HEK293 (cell line): ENCODE results near the gene PITX1.

Source experiments
- CTCF ChIA-PET: fragments of 350-600 bp; formaldehyde crosslinking; extraction: SDS; loops from one replicate; lab custom pipeline; 2021; ENCODE audit warnings: antibody characterized with exemption; lab: Yijun Ruan, JAX
- POLR2A ChIA-PET: fragments of 300-600 bp; formaldehyde crosslinking; extraction: SDS; loops from one replicate; lab custom pipeline; 2020; ENCODE audit warnings: antibody characterized with exemption, inconsistent platforms; lab: Yijun Ruan, JAX
- H3K27ac ChIP-seq: fragments of 200-500 bp; sonication (Bioruptor generic); 2 replicates; pipeline ENCODE4 v1.5.1; 2014; ENCODE audit warnings: low read depth, low read length, control low read depth, inconsistent platforms; ENCODE audit errors: extremely low read depth
- H3K36me3 ChIP-seq, 2 experiments: fragments of 200-500 bp in 1 of 2; sonication (Bioruptor generic) in 1 of 2; 1 replicate in 1 of 2; 2 replicates in 1 of 2; pipeline ENCODE4 v1.5.1; 2014 to 2017; ENCODE audit warnings: inconsistent platforms in 2 of 2, low read length in 2 of 2; ENCODE audit not compliant: control insufficient read depth in 2 of 2, insufficient read depth in 1 of 2
- H3K4me1 ChIP-seq: fragments of 200-500 bp; sonication (Bioruptor generic); 2 replicates; pipeline ENCODE4 v1.5.1; 2014; ENCODE audit warnings: mild to moderate bottlenecking, low read length, inconsistent platforms; ENCODE audit not compliant: control insufficient read depth, insufficient read depth
- H3K4me3 ChIP-seq: 2 replicates; pipeline ENCODE4 v1.5.1; 2011; ENCODE audit warnings: low read depth, mild to moderate bottlenecking, control low read depth, low read length, moderate library complexity
- H3K9me3 ChIP-seq: fragments of 200-500 bp; sonication (Bioruptor generic); 2 replicates; pipeline ENCODE4 v1.5.1; 2014; ENCODE audit warnings: low read depth, low read length, inconsistent platforms; ENCODE audit not compliant: control insufficient read depth, insufficient read depth
- GLIS2 ChIP-seq: fragments of 450-650 bp; formaldehyde crosslinking; IDR thresholded peaks from 2 replicates; pipeline ENCODE4 v1.5.1; 2016; ENCODE audit warnings: missing biosample characterization, missing genetic modification characterization
- HOXD13 ChIP-seq: sonication (generic); formaldehyde crosslinking; IDR thresholded peaks from 2 replicates; pipeline ENCODE4 v1.8.0; 2022; ENCODE audit warnings: missing genetic modification reagents, borderline replicate concordance
- MYNN ChIP-seq: fragments of 450-650 bp; formaldehyde crosslinking; IDR thresholded peaks from 2 replicates; pipeline ENCODE4 v1.5.1; 2016; ENCODE audit warnings: missing biosample characterization, missing genetic modification characterization, borderline replicate concordance
- OSR2 ChIP-seq: fragments of 450-650 bp; formaldehyde crosslinking; IDR thresholded peaks from 2 replicates; pipeline ENCODE4 v1.5.1; 2016; ENCODE audit warnings: missing biosample characterization, missing genetic modification characterization
- SALL2 ChIP-seq: fragments of 450-650 bp; formaldehyde crosslinking; IDR thresholded peaks from 2 replicates; pipeline ENCODE4 v1.5.0; 2017; ENCODE audit warnings: missing biosample characterization, mild to moderate bottlenecking, missing genetic modification characterization, borderline replicate concordance
- YY1 ChIP-seq: fragments of 450-650 bp; formaldehyde crosslinking; IDR thresholded peaks from 2 replicates; pipeline ENCODE4 v1.5.1; 2018; ENCODE audit warnings: missing biosample characterization, missing genetic modification characterization
- ZNF157 ChIP-seq: fragments of 450-650 bp; formaldehyde crosslinking; IDR thresholded peaks from 2 replicates; pipeline ENCODE4 v1.5.1; 2016; ENCODE audit warnings: missing biosample characterization, missing genetic modification characterization
- ZNF184 ChIP-seq: fragments of 450-650 bp; IDR thresholded peaks from 2 replicates; pipeline ENCODE4 v1.5.1; 2018; ENCODE audit warnings: missing biosample characterization, mild to moderate bottlenecking, missing genetic modification characterization
- ZNF302 ChIP-seq: fragments of 450-650 bp; formaldehyde crosslinking; IDR thresholded peaks from 2 replicates; pipeline ENCODE4 v1.5.1; 2016; ENCODE audit warnings: missing biosample characterization, missing genetic modification characterization, low read depth
- ZNF366 ChIP-seq: fragments of 450-650 bp; formaldehyde crosslinking; conservative IDR thresholded peaks from 2 replicates; pipeline ENCODE4 v1.5.1; 2016; ENCODE audit warnings: missing biosample characterization, missing genetic modification characterization
- ZNF555 ChIP-seq: fragments of 450-650 bp; formaldehyde crosslinking; conservative IDR thresholded peaks from 2 replicates; pipeline ENCODE4 v1.5.1; 2017; ENCODE audit warnings: missing biosample characterization, mild to moderate bottlenecking, missing genetic modification characterization, inconsistent platforms
- ZNF76 ChIP-seq: fragments of 450-650 bp; formaldehyde crosslinking; IDR thresholded peaks from 2 replicates; pipeline ENCODE4; 2016; ENCODE audit warnings: low read depth, missing biosample characterization, missing genetic modification characterization, borderline replicate concordance
- ZNF837 ChIP-seq: fragments of 450-650 bp; formaldehyde crosslinking; IDR thresholded peaks from 2 replicates; pipeline ENCODE4 v1.5.1; 2016; ENCODE audit warnings: missing biosample characterization, missing genetic modification characterization
- TF ChIP-seq, protein P1 (sequence below): fragments of 450-650 bp; formaldehyde crosslinking; IDR thresholded peaks from 2 replicates; pipeline ENCODE4 v1.5.1; 2017; ENCODE audit warnings: missing biosample characterization, missing genetic modification characterization
- TF ChIP-seq, protein P2 (sequence below): fragments of 450-650 bp; formaldehyde crosslinking; IDR thresholded peaks from 2 replicates; pipeline ENCODE4 v1.5.1; 2016; ENCODE audit warnings: missing biosample characterization, missing genetic modification characterization
- TF ChIP-seq, protein P3 (sequence below): fragments of 450-650 bp; formaldehyde crosslinking; IDR thresholded peaks from 2 replicates; pipeline ENCODE4 v1.5.0; 2017; ENCODE audit warnings: missing biosample characterization, missing genetic modification characterization, borderline replicate concordance
- TF ChIP-seq, protein P4 (sequence below): fragments of 450-650 bp; formaldehyde crosslinking; IDR thresholded peaks from 2 replicates; pipeline ENCODE4 v1.5.1; 2017; ENCODE audit warnings: missing biosample characterization, missing genetic modification characterization
- TF ChIP-seq, protein P5 (sequence below): fragments of 450-650 bp; formaldehyde crosslinking; IDR thresholded peaks from 2 replicates; pipeline ENCODE4 v1.5.1; 2017; ENCODE audit warnings: missing biosample characterization, missing genetic modification characterization

PITX1 gene

DNA sequence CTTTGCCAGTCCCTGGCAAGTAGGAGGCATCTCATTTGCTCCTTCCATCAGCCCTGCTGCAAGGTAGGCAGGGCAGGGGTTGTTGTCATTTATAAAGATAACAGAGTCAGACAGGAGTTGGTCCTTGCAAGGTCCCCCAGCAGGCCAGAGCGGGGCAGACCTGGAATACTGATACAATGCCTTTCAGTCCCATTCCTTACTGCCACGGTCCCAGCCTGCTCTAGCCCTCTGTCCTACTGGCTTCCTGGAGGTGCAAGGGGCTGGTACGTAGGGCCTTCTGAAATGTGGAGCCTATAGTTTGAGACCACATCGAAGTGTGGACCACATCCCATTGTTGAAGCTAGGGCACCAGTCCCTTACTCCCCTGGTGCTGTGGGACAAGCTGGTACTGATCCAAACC is 42.8 kb upstream of the PITX1 start:
- H3K27ac ChIP-seq, result no peak overlapping the region
- H3K4me3 ChIP-seq, result no peak overlapping the region
- POLR2A ChIA-PET, result no interaction called here
- TF ChIP-seq, protein P1, sequence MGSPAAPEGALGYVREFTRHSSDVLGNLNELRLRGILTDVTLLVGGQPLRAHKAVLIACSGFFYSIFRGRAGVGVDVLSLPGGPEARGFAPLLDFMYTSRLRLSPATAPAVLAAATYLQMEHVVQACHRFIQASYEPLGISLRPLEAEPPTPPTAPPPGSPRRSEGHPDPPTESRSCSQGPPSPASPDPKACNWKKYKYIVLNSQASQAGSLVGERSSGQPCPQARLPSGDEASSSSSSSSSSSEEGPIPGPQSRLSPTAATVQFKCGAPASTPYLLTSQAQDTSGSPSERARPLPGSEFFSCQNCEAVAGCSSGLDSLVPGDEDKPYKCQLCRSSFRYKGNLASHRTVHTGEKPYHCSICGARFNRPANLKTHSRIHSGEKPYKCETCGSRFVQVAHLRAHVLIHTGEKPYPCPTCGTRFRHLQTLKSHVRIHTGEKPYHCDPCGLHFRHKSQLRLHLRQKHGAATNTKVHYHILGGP (tag by site-specific recombination), result no peak
- TF ChIP-seq, protein P2, sequence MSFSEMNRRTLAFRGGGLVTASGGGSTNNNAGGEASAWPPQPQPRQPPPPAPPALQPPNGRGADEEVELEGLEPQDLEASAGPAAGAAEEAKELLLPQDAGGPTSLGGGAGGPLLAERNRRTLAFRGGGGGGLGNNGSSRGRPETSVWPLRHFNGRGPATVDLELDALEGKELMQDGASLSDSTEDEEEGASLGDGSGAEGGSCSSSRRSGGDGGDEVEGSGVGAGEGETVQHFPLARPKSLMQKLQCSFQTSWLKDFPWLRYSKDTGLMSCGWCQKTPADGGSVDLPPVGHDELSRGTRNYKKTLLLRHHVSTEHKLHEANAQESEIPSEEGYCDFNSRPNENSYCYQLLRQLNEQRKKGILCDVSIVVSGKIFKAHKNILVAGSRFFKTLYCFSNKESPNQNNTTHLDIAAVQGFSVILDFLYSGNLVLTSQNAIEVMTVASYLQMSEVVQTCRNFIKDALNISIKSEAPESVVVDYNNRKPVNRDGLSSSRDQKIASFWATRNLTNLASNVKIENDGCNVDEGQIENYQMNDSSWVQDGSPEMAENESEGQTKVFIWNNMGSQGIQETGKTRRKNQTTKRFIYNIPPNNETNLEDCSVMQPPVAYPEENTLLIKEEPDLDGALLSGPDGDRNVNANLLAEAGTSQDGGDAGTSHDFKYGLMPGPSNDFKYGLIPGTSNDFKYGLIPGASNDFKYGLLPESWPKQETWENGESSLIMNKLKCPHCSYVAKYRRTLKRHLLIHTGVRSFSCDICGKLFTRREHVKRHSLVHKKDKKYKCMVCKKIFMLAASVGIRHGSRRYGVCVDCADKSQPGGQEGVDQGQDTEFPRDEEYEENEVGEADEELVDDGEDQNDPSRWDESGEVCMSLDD (tag by site-specific recombination), result no peak
- no peak for TF ChIP-seq GLIS2 (tag by site-specific recombination)
- TF ChIP-seq ZNF302 (tag by site-specific recombination), result no peak
- TF ChIP-seq ZNF184 (tag by site-specific recombination), result no peak
- no peak for TF ChIP-seq ZNF76 (tag by site-specific recombination)
- no peak for TF ChIP-seq SALL2 (tag by site-specific recombination)
- TF ChIP-seq, protein P3, sequence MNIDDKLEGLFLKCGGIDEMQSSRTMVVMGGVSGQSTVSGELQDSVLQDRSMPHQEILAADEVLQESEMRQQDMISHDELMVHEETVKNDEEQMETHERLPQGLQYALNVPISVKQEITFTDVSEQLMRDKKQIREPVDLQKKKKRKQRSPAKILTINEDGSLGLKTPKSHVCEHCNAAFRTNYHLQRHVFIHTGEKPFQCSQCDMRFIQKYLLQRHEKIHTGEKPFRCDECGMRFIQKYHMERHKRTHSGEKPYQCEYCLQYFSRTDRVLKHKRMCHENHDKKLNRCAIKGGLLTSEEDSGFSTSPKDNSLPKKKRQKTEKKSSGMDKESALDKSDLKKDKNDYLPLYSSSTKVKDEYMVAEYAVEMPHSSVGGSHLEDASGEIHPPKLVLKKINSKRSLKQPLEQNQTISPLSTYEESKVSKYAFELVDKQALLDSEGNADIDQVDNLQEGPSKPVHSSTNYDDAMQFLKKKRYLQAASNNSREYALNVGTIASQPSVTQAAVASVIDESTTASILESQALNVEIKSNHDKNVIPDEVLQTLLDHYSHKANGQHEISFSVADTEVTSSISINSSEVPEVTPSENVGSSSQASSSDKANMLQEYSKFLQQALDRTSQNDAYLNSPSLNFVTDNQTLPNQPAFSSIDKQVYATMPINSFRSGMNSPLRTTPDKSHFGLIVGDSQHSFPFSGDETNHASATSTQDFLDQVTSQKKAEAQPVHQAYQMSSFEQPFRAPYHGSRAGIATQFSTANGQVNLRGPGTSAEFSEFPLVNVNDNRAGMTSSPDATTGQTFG (tag by site-specific recombination), result no peak
- TF ChIP-seq ZNF555 (tag by site-specific recombination), result no peak
- TF ChIP-seq YY1 (tag by site-specific recombination), result no peak
- no peak for TF ChIP-seq ZNF366 (tag by site-specific recombination)
- no peak for TF ChIP-seq OSR2
- TF ChIP-seq ZNF157 (tag by site-specific recombination), result no peak
- no peak for TF ChIP-seq MYNN
- no peak for TF ChIP-seq ZNF837 (tag by site-specific recombination)
- TF ChIP-seq, protein P4, sequence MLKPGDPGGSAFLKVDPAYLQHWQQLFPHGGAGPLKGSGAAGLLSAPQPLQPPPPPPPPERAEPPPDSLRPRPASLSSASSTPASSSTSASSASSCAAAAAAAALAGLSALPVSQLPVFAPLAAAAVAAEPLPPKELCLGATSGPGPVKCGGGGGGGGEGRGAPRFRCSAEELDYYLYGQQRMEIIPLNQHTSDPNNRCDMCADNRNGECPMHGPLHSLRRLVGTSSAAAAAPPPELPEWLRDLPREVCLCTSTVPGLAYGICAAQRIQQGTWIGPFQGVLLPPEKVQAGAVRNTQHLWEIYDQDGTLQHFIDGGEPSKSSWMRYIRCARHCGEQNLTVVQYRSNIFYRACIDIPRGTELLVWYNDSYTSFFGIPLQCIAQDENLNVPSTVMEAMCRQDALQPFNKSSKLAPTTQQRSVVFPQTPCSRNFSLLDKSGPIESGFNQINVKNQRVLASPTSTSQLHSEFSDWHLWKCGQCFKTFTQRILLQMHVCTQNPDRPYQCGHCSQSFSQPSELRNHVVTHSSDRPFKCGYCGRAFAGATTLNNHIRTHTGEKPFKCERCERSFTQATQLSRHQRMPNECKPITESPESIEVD, result no peak
- TF ChIP-seq HOXD13, result no peak
- TF ChIP-seq, protein P5, sequence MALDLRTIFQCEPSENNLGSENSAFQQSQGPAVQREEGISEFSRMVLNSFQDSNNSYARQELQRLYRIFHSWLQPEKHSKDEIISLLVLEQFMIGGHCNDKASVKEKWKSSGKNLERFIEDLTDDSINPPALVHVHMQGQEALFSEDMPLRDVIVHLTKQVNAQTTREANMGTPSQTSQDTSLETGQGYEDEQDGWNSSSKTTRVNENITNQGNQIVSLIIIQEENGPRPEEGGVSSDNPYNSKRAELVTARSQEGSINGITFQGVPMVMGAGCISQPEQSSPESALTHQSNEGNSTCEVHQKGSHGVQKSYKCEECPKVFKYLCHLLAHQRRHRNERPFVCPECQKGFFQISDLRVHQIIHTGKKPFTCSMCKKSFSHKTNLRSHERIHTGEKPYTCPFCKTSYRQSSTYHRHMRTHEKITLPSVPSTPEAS, result no peak
- TF ChIP-seq, all 188 proteins: peak for 0
- CTCF ChIA-PET, result interaction anchor here (0.7 to 0.9 kb wide), 2 partner anchors 156 to 320 kb away, joined by 3 read pairs; no protein-coding TSS in a partner anchor
- Histone ChIP-seq H3K4me1 (no peaks in the 10 kb centered on the region), H3K36me3 (no peaks in the 10 kb centered on the region), H3K9me3 (no peaks in the 10 kb centered on the region)
